ENCODE measurements around the gene CRIM1. TPM values are rescaled to one million over a fixed set of nuclear protein-coding genes. Genes with fewer than 3 reads are reported as not detected.

Gene CRIM1
- total RNA-seq, 5 donors from 2014 or later (not counting 1 experiment from before 2014, with no cell fraction given) = 2.0 to 5.8 (median 4.2) TPM

- H3K4me1 ChIP-seq (ENCODE audit: control insufficient read depth in 1 of 2, extremely low read depth in 1 of 2, insufficient read depth in 2 of 2, low read length in 2 of 2) = peaks cover 2 to 4% of the 10 kb centered on the region in 2 experiments
- Mint-ChIP-seq H3K27me3 (no peaks in the 10 kb centered on the region), H3K27ac (no peak overlapping the region), H3K4me1 (peaks cover 0 to 2% (median 0%) of the 10 kb centered on the region in 3 donors), H3K36me3 (peaks cover 9% of the 10 kb centered on the region), H3K4me3 (no peak overlapping the region), H3K9me3 (peaks cover 0 to 4% (median 0%) of the 10 kb centered on the region in 3 donors)
- DNase-seq (no peak), ATAC-seq (replicated peaks in 1 of 4) (no peak)
- H3K4me3 ChIP-seq (ENCODE audit: control insufficient read depth in 1 of 2, extremely low read depth in 1 of 2, low read length in 1 of 2) = no peak overlapping the region
- no peaks in the 10 kb centered on the region for H3K27me3 ChIP-seq (replicated peaks in 1 of 2; ENCODE audit: control insufficient read depth in 2 of 2, extremely low read depth in 1 of 2, insufficient read depth in 2 of 2, low read length in 1 of 2)
- H3K9me3 ChIP-seq = no peaks in the 10 kb centered on the region
- ChIA-PET POLR2A (no interaction called here), CTCF (no interaction called here)
- WGBS (ENCODE audit: insufficient coverage) = no CpG with 5 or more reads among the region's 4 CpGs
- no peaks in the 10 kb centered on the region for H3K36me3 ChIP-seq (ENCODE audit: control insufficient read depth in 2 of 2, extremely low read depth in 1 of 2, insufficient read depth in 1 of 2, low read length in 1 of 2)
- H3K27ac ChIP-seq (ENCODE audit: low read length) = no peak overlapping the region
Measured at GRCh38 chr2:36466135-36466534, 110.6 kb downstream of the CRIM1 start.

- H3K27me3 Mint-ChIP-seq = no peaks in the 10 kb centered on the region
- Histone ChIP-seq H3K4me1 (ENCODE audit: control insufficient read depth in 1 of 2, extremely low read depth in 1 of 2, insufficient read depth in 2 of 2, low read length in 2 of 2) (no peaks in the 10 kb centered on the region), H3K36me3 (ENCODE audit: control insufficient read depth in 2 of 2, extremely low read depth in 1 of 2, insufficient read depth in 1 of 2, low read length in 1 of 2) (no peaks in the 10 kb centered on the region), H3K4me3 (ENCODE audit: control insufficient read depth in 1 of 2, extremely low read depth in 1 of 2, low read length in 1 of 2) (no peak overlapping the region), H3K27ac (ENCODE audit: low read length) (no peak overlapping the region), H3K27me3 (replicated peaks in 1 of 2; ENCODE audit: control insufficient read depth in 2 of 2, extremely low read depth in 1 of 2, insufficient read depth in 2 of 2, low read length in 1 of 2) (no peaks in the 10 kb centered on the region), H3K9me3 (no peaks in the 10 kb centered on the region)
- H3K4me1 Mint-ChIP-seq = no peaks in the 10 kb centered on the region
- WGBS (ENCODE audit: insufficient coverage) = no CpG with 5 or more reads among the region's 10 CpGs
- H3K36me3 Mint-ChIP-seq = peaks cover 12% of the 10 kb centered on the region
- POLR2A ChIA-PET = no interaction called here
- H3K4me3 Mint-ChIP-seq = no peak overlapping the region
- peaks cover 4 to 10% (median 4%) of the 10 kb centered on the region in 3 donors for H3K9me3 Mint-ChIP-seq
- no peak overlapping the region for H3K27ac Mint-ChIP-seq
- DNase-seq (no peak), ATAC-seq (replicated peaks in 1 of 4) (no peak)
- CTCF ChIA-PET = no interaction called here
Measured at GRCh38 chr2:36468463-36469105, 113.0 kb downstream of the CRIM1 start.

- CTCF ChIA-PET = no interaction called here
- no peak overlapping the region for H3K27ac ChIP-seq (ENCODE audit: low read length)
- H3K4me3 ChIP-seq (ENCODE audit: control insufficient read depth in 1 of 2, extremely low read depth in 1 of 2, low read length in 1 of 2) = no peak overlapping the region
- Mint-ChIP-seq H3K4me1 (no peaks in the 10 kb centered on the region), H3K9me3 (peaks cover 4 to 15% (median 9%) of the 10 kb centered on the region in 3 donors), H3K27me3 (no peaks in the 10 kb centered on the region), H3K36me3 (peaks cover 16% of the 10 kb centered on the region), H3K4me3 (no peak overlapping the region), H3K27ac (no peak overlapping the region)
- no peak for DNase-seq
- no peaks in the 10 kb centered on the region for H3K36me3 ChIP-seq (ENCODE audit: control insufficient read depth in 2 of 2, extremely low read depth in 1 of 2, insufficient read depth in 1 of 2, low read length in 1 of 2)
- no peaks in the 10 kb centered on the region for H3K4me1 ChIP-seq (ENCODE audit: control insufficient read depth in 1 of 2, extremely low read depth in 1 of 2, insufficient read depth in 2 of 2, low read length in 2 of 2)
- H3K9me3 ChIP-seq = no peaks in the 10 kb centered on the region
- POLR2A ChIA-PET = no interaction called here
- no peak for ATAC-seq (replicated peaks in 1 of 4)
- whole genome bisulfite sequencing (ENCODE audit: insufficient coverage) = 100% methylated on average over 1 of the region's 1 CpG
- no peaks in the 10 kb centered on the region for H3K27me3 ChIP-seq (replicated peaks in 1 of 2; ENCODE audit: control insufficient read depth in 2 of 2, extremely low read depth in 1 of 2, insufficient read depth in 2 of 2, low read length in 1 of 2)
Measured at GRCh38 chr2:36469106-36469477, 113.5 kb downstream of the CRIM1 start.

DNA sequence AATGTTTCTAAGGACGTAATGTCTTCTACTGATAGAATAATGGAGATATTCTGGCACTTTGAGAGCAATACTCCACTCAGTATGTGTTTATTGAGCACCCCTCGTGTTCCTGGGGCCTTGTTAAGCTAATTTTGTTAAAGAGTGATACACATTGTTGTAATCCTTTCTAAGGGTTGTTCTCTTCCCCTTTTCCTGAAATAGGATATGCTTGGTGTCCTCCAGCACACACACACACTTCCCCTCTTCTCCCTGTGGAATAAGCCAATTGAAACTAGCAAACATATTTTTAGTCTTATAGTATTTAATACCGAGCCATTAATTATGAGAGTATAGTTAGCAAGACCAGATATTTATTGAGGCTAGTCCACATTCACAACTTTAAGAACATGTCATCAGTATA is 114.1 kb downstream of the CRIM1 start:
- ChIA-PET CTCF (no interaction called here), POLR2A (no interaction called here)
- Mint-ChIP-seq H3K9me3 (peaks cover 4 to 18% (median 10%) of the 10 kb centered on the region in 3 donors), H3K27ac (no peak overlapping the region), H3K27me3 (no peaks in the 10 kb centered on the region), H3K4me3 (no peak overlapping the region), H3K4me1 (no peaks in the 10 kb centered on the region), H3K36me3 (peaks cover 18% of the 10 kb centered on the region)
- no peak overlapping the region for H3K27ac ChIP-seq (ENCODE audit: low read length)
- no peaks in the 10 kb centered on the region for H3K36me3 ChIP-seq (ENCODE audit: control insufficient read depth in 2 of 2, extremely low read depth in 1 of 2, insufficient read depth in 1 of 2, low read length in 1 of 2)
- no peaks in the 10 kb centered on the region for H3K27me3 ChIP-seq (replicated peaks in 1 of 2; ENCODE audit: control insufficient read depth in 2 of 2, extremely low read depth in 1 of 2, insufficient read depth in 2 of 2, low read length in 1 of 2)
- H3K4me1 ChIP-seq (ENCODE audit: control insufficient read depth in 1 of 2, extremely low read depth in 1 of 2, insufficient read depth in 2 of 2, low read length in 2 of 2) = no peaks in the 10 kb centered on the region
- H3K9me3 ChIP-seq = no peaks in the 10 kb centered on the region
- ATAC-seq (replicated peaks in 1 of 4) (no peak), DNase-seq (no peak)
- WGBS (ENCODE audit: insufficient coverage) = no CpG with 5 or more reads among the region's 3 CpGs
- no peak overlapping the region for H3K4me3 ChIP-seq (ENCODE audit: control insufficient read depth in 1 of 2, extremely low read depth in 1 of 2, low read length in 1 of 2)

GRCh38 chr2:36473230-36473629 is 117.7 kb downstream of the CRIM1 start:
- POLR2A ChIA-PET = no interaction called here
- Mint-ChIP-seq H3K27me3 (no peaks in the 10 kb centered on the region), H3K9me3 (peaks cover 20 to 46% (median 25%) of the 10 kb centered on the region in 3 donors), H3K4me1 (no peaks in the 10 kb centered on the region), H3K27ac (no peak overlapping the region), H3K36me3 (peaks cover 40% of the 10 kb centered on the region), H3K4me3 (no peak overlapping the region)
- DNase-seq (no peak), ATAC-seq (replicated peaks in 1 of 4) (no peak)
- H3K36me3 ChIP-seq (ENCODE audit: control insufficient read depth in 2 of 2, extremely low read depth in 1 of 2, insufficient read depth in 1 of 2, low read length in 1 of 2) = peaks cover 0 to 2% of the 10 kb centered on the region in 2 donors
- H3K27ac ChIP-seq (ENCODE audit: low read length) = no peak overlapping the region
- peaks cover 2% of the 10 kb centered on the region for H3K9me3 ChIP-seq
- 83% methylated on average over 1 of the region's 2 CpGs for WGBS (ENCODE audit: insufficient coverage)
- no peaks in the 10 kb centered on the region for H3K27me3 ChIP-seq (replicated peaks in 1 of 2; ENCODE audit: control insufficient read depth in 2 of 2, extremely low read depth in 1 of 2, insufficient read depth in 2 of 2, low read length in 1 of 2)
- H3K4me3 ChIP-seq (ENCODE audit: control insufficient read depth in 1 of 2, extremely low read depth in 1 of 2, low read length in 1 of 2) = no peak overlapping the region
- CTCF ChIA-PET = no interaction called here
- no peaks in the 10 kb centered on the region for H3K4me1 ChIP-seq (ENCODE audit: control insufficient read depth in 1 of 2, extremely low read depth in 1 of 2, insufficient read depth in 2 of 2, low read length in 2 of 2)

GRCh38 chr2:36476411-36476810 is 120.8 kb downstream of the CRIM1 start:
- Histone ChIP-seq H3K36me3 (ENCODE audit: control insufficient read depth in 2 of 2, extremely low read depth in 1 of 2, insufficient read depth in 1 of 2, low read length in 1 of 2) (peaks cover 2 to 7% of the 10 kb centered on the region in 2 donors), H3K4me3 (ENCODE audit: control insufficient read depth in 1 of 2, extremely low read depth in 1 of 2, low read length in 1 of 2) (no peak overlapping the region), H3K27ac (ENCODE audit: low read length) (no peak overlapping the region), H3K27me3 (replicated peaks in 1 of 2; ENCODE audit: control insufficient read depth in 2 of 2, extremely low read depth in 1 of 2, insufficient read depth in 2 of 2, low read length in 1 of 2) (no peaks in the 10 kb centered on the region), H3K9me3 (peaks cover 2% of the 10 kb centered on the region), H3K4me1 (ENCODE audit: control insufficient read depth in 1 of 2, extremely low read depth in 1 of 2, insufficient read depth in 2 of 2, low read length in 2 of 2) (no peaks in the 10 kb centered on the region)
- Mint-ChIP-seq H3K9me3 (peaks cover 16 to 46% (median 25%) of the 10 kb centered on the region in 3 donors), H3K27ac (no peak overlapping the region), H3K4me3 (no peak overlapping the region), H3K36me3 (peaks cover 53% of the 10 kb centered on the region), H3K27me3 (no peaks in the 10 kb centered on the region), H3K4me1 (no peaks in the 10 kb centered on the region)
- POLR2A ChIA-PET = no interaction called here
- DNase-seq (no peak), ATAC-seq (replicated peaks in 1 of 4) (no peak)
- CTCF ChIA-PET = no interaction called here

GRCh38 chr2:36477315-36477714 is 121.7 kb downstream of the CRIM1 start:
- no peak overlapping the region for H3K4me3 ChIP-seq (ENCODE audit: control insufficient read depth in 1 of 2, extremely low read depth in 1 of 2, low read length in 1 of 2)
- H3K4me3 Mint-ChIP-seq = no peak overlapping the region
- CTCF ChIA-PET = no interaction called here
- no peaks in the 10 kb centered on the region for H3K27me3 Mint-ChIP-seq
- no peak overlapping the region for H3K27ac Mint-ChIP-seq
- peaks cover 0 to 5% (median 0%) of the 10 kb centered on the region in 3 donors for H3K4me1 Mint-ChIP-seq
- H3K27ac ChIP-seq (ENCODE audit: low read length) = no peak overlapping the region
- DNase-seq (no peak), ATAC-seq (replicated peaks in 1 of 4) (no peak)
- peaks cover 2% of the 10 kb centered on the region for H3K9me3 ChIP-seq
- no peaks in the 10 kb centered on the region for H3K27me3 ChIP-seq (replicated peaks in 1 of 2; ENCODE audit: control insufficient read depth in 2 of 2, extremely low read depth in 1 of 2, insufficient read depth in 2 of 2, low read length in 1 of 2)
- H3K36me3 ChIP-seq (ENCODE audit: control insufficient read depth in 2 of 2, extremely low read depth in 1 of 2, insufficient read depth in 1 of 2, low read length in 1 of 2) = peaks cover 2 to 7% of the 10 kb centered on the region in 2 donors
- peaks cover 16 to 44% (median 25%) of the 10 kb centered on the region in 3 donors for H3K9me3 Mint-ChIP-seq
- peaks cover 52% of the 10 kb centered on the region for H3K36me3 Mint-ChIP-seq
- POLR2A ChIA-PET = interaction anchor here in 1 of 2 donors (0.6 kb wide), 1 partner anchor 45 kb away, joined by 3 read pairs; no protein-coding TSS in a partner anchor
- WGBS (ENCODE audit: insufficient coverage) = 44% methylated on average over 2 of the region's 4 CpGs
- H3K4me1 ChIP-seq (ENCODE audit: control insufficient read depth in 1 of 2, extremely low read depth in 1 of 2, insufficient read depth in 2 of 2, low read length in 2 of 2) = no peaks in the 10 kb centered on the region

Data from T-cell (primary cell).